IMR-90 (cell line): ENCODE data around the gene SEMA3C. TPM values are rescaled to one million over a fixed set of nuclear protein-coding genes. Genes with fewer than 3 reads are reported as not detected.

Experiments
- ATAC-seq: fragments of 200-7000 bp; cut with Tn5 transposase; 2 replicates; pipeline ENCODE4 v1.9.1; 2020; ENCODE audit warnings: low read depth, mild to moderate bottlenecking, moderate library complexity
- BruUV-seq: library from RNA; stranded (reverse); fragments of 400-500 nt; replicated peaks from 2 replicates; lab custom pipeline; 2021; lab: Mats Ljungman, UMichigan
- CTCF ChIA-PET: fragments of 300-600 bp; formaldehyde crosslinking; extraction: SDS; loops from one replicate; lab custom pipeline; 2021; ENCODE audit warnings: antibody characterized with exemption; lab: Yijun Ruan, JAX
- POLR2A ChIA-PET: fragments of 300-600 bp; sonication (Branson Sonifier 250); formaldehyde crosslinking; loops from one replicate; lab custom pipeline; 2022; ENCODE audit warnings: antibody characterized with exemption; ENCODE audit not compliant: unreplicated experiment; lab: Charles Lee
- DNase-seq: peaks from one replicate; pipeline ENCODE4 v3.0.0; 2013
- H2AFZ ChIP-seq: replicated peaks from 2 replicates; pipeline ENCODE3; 2013; ENCODE audit warnings: low read length, mild to moderate bottlenecking; ENCODE audit not compliant: poor library complexity
- H2AK5ac ChIP-seq: 2 replicates; pipeline ENCODE4 v1.6.1; 2013; ENCODE audit warnings: low read depth, low read length, inconsistent platforms
- H2AK9ac ChIP-seq: replicated peaks from 2 replicates; pipeline ENCODE3; 2013; ENCODE audit warnings: mild to moderate bottlenecking, low read depth, low read length, moderate library complexity; ENCODE audit not compliant: poor library complexity
- H2BK120ac ChIP-seq: 2 replicates; pipeline ENCODE4 v1.6.1; 2013; ENCODE audit warnings: low read depth, low read length, inconsistent platforms
- H2BK15ac ChIP-seq: 3 replicates; pipeline ENCODE4 v1.6.1; 2013; ENCODE audit warnings: low read depth, low read length, inconsistent platforms
- H2BK20ac ChIP-seq: 2 replicates; pipeline ENCODE4 v1.6.1; 2013; ENCODE audit warnings: low read depth, mild to moderate bottlenecking, inconsistent platforms, low read length, moderate library complexity
- H2BK5ac ChIP-seq: 2 replicates; pipeline ENCODE4 v1.6.1; 2013; ENCODE audit warnings: mild to moderate bottlenecking, low read depth, low read length, inconsistent platforms; ENCODE audit not compliant: poor library complexity, severe bottlenecking
- H3K14ac ChIP-seq: replicated peaks from 2 replicates; pipeline ENCODE4 v1.6.1; 2013; ENCODE audit warnings: low read depth, low read length, inconsistent platforms
- H3K18ac ChIP-seq: 2 replicates; pipeline ENCODE4 v1.6.1; 2013; ENCODE audit warnings: low read depth, low read length, control low read depth
- H3K23ac ChIP-seq: 2 replicates; pipeline ENCODE4 v1.6.1; 2013; ENCODE audit warnings: low read depth, low read length, inconsistent platforms
- H3K27ac ChIP-seq: 2 replicates; pipeline ENCODE4 v1.5.1; 2013; ENCODE audit warnings: mild to moderate bottlenecking, control low read depth, low read length; ENCODE audit not compliant: insufficient read depth
- H3K27me3 ChIP-seq: 2 replicates; pipeline ENCODE4 v1.6.1; 2013; ENCODE audit warnings: low read length; ENCODE audit not compliant: control insufficient read depth, insufficient read depth
- H3K36me3 ChIP-seq: 2 replicates; pipeline ENCODE4 v1.6.1; 2013; ENCODE audit warnings: low read length, mixed read lengths; ENCODE audit not compliant: control insufficient read depth, insufficient read depth
- H3K4ac ChIP-seq: 2 replicates; pipeline ENCODE4 v1.6.1; 2013; ENCODE audit warnings: low read depth, low read length, inconsistent platforms
- H3K4me1 ChIP-seq: 2 replicates; pipeline ENCODE4 v1.6.1; 2013; ENCODE audit warnings: low read length, mixed read lengths; ENCODE audit not compliant: control insufficient read depth, insufficient read depth
- H3K4me2 ChIP-seq: 2 replicates; pipeline ENCODE4 v1.6.1; 2013; ENCODE audit warnings: low read depth, mild to moderate bottlenecking, control low read depth, low read length, moderate library complexity
- H3K4me3 ChIP-seq: 2 replicates; pipeline ENCODE4 v1.5.1; 2013; ENCODE audit warnings: low read depth, mild to moderate bottlenecking, control low read depth, low read length, moderate library complexity; ENCODE audit not compliant: insufficient read depth
- H3K56ac ChIP-seq: 2 replicates; pipeline ENCODE4 v1.6.1; 2013; ENCODE audit warnings: low read length, inconsistent platforms; ENCODE audit not compliant: insufficient read depth; ENCODE audit errors: extremely low read depth
- H3K79me1 ChIP-seq, 2 experiments: 2 replicates each; pipeline ENCODE4 v1.6.1; 2013; ENCODE audit warnings: low read length in 2 of 2, inconsistent platforms in 1 of 2, low read depth in 1 of 2
- H3K9ac ChIP-seq: 2 replicates; pipeline ENCODE4 v1.6.1; 2013; ENCODE audit warnings: low read depth, low read length, control low read depth
- H3K9me1 ChIP-seq: 2 replicates; pipeline ENCODE4 v1.6.1; 2013; ENCODE audit warnings: low read length, inconsistent platforms; ENCODE audit not compliant: insufficient read depth
- H3K9me3 ChIP-seq: 2 replicates; pipeline ENCODE4 v1.6.1; 2013; ENCODE audit warnings: low read length; ENCODE audit not compliant: control insufficient read depth, insufficient read depth
- H4K20me1 ChIP-seq: 2 replicates; pipeline ENCODE4 v1.6.1; 2013; ENCODE audit warnings: low read length, inconsistent platforms; ENCODE audit not compliant: insufficient read depth
- H4K5ac ChIP-seq: 2 replicates; pipeline ENCODE4 v1.6.1; 2013; ENCODE audit warnings: mild to moderate bottlenecking, low read depth, low read length, control low read depth
- H4K8ac ChIP-seq, 2 experiments: 2 replicates each; pipeline ENCODE4 v1.6.1; 2013; ENCODE audit warnings: low read depth in 2 of 2, low read length in 2 of 2, control low read depth in 1 of 2, inconsistent platforms in 1 of 2
- H4K91ac ChIP-seq: 2 replicates; pipeline ENCODE4 v1.6.1; 2013; ENCODE audit warnings: low read depth, low read length, inconsistent platforms; ENCODE audit not compliant: insufficient read depth
- BHLHE40 ChIP-seq: fragments of 150-350 bp; IDR thresholded peaks from 2 replicates; pipeline ENCODE4 v1.6.1; 2016; ENCODE audit warnings: mild to moderate bottlenecking, low read depth, low read length
- CEBPB ChIP-seq: IDR thresholded peaks from 2 replicates; pipeline ENCODE4 v1.6.1; 2012; ENCODE audit warnings: low read depth, low read length, improper control_type of control experiment
- CHD1 ChIP-seq: IDR thresholded peaks from 2 replicates; pipeline ENCODE4 v1.6.1; 2012; ENCODE audit warnings: low read depth, low read length, improper control_type of control experiment
- FOS ChIP-seq: fragments of 150-350 bp; IDR thresholded peaks from 2 replicates; pipeline ENCODE4 v1.6.1; 2016; ENCODE audit warnings: low read depth, low read length
- NFE2L2 ChIP-seq: fragments of 150-350 bp; IDR thresholded peaks from 2 replicates; pipeline ENCODE4 v1.6.1; 2016; ENCODE audit warnings: low read depth, mild to moderate bottlenecking, low read length
- POLR2A ChIP-seq: IDR thresholded peaks from 2 replicates; pipeline ENCODE4 v1.6.1; 2012; ENCODE audit warnings: mild to moderate bottlenecking, low read depth, low read length
- WGBS, 2 experiments: methylation state at CpG; one replicate each; pipeline versions ENCODE4 v1.1.5 to v1.1.7; 2013; ENCODE audit warnings: missing lambda C conversion rate in 2 of 2; ENCODE audit not compliant: insufficient read length in 1 of 2; ENCODE audit errors: extremely low coverage in 2 of 2; 5-methylcytosine and 5-hydroxymethylcytosine counted together
- dilution Hi-C: fragments of 300-500 bp; cut with HindIII; formaldehyde crosslinking; loops from one replicate; pipeline ENCODE4 v1.14.3; 2018; ENCODE audit warnings: low sequenced_read_pairs; ENCODE audit not compliant: unreplicated experiment
- in situ Hi-C: fragments of 300-500 bp; cut with MboI; formaldehyde crosslinking; loops from 3 replicates; pipeline ENCODE4 v1.14.3; 2019; ENCODE audit warnings: low sequenced_read_pairs, inconsistent platforms, mixed read lengths
- intact Hi-C: fragments of 100-400 bp; cut with micrococcal nuclease; formaldehyde crosslinking; loops from 2 replicates; pipeline ENCODE4 v1.10.0; 2022
- polyA plus RNA-seq, 3 experiments: library from polyadenylated mRNA; depleted of rRNA; stranded (reverse); fragments of >200 nt; gene quantifications; 2 replicates each; pipeline ENCODE4 v1.2.3, GENCODE V29; 2012; ENCODE audit warnings: low replicate concordance in 1 of 3
- total RNA-seq: library from RNA; depleted of rRNA; stranded (reverse); fragments of >200 nt; gene quantifications from 2 replicates; pipeline ENCODE4 v1.2.3, GENCODE V29; 2012

The SEMA3C gene
- total and polyA plus RNA-seq, 2 of the 4 experiments (the other 2 are of a cell fraction): 21.2 to 97.1 TPM

DNA sequence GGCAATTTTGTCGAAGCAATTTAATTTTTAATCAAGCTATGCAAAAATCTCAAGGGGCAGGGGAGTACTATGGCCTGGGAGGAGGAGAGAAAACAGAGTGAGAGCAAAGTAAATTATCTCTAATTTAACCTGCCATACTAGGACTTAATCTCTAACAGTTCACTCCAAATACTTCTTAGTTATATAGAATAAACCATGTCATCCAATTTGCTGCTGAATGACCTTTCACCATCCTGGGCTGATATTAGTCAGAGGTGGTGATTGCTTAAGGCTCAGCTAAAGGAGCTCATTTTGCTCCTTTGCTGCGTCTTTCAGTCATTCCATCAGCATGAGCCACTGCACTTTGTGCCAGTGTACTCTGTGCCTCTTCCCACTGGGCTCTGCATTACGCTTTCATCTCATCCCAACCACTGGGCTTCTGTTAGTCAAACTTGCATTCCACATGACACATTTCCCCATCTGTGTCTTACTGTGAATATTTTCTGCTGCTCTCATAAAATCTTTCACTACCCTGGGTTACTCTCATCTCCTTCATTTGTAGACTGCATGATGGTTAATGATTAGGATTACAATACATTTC is 196.1 kb downstream of the SEMA3C start (continued):
- TF ChIP-seq CHD1 (0 out of 2 replicates have a peak, but pooled peaks have one; percentile 67), NFE2L2 (peak; percentile 49)

DNA sequence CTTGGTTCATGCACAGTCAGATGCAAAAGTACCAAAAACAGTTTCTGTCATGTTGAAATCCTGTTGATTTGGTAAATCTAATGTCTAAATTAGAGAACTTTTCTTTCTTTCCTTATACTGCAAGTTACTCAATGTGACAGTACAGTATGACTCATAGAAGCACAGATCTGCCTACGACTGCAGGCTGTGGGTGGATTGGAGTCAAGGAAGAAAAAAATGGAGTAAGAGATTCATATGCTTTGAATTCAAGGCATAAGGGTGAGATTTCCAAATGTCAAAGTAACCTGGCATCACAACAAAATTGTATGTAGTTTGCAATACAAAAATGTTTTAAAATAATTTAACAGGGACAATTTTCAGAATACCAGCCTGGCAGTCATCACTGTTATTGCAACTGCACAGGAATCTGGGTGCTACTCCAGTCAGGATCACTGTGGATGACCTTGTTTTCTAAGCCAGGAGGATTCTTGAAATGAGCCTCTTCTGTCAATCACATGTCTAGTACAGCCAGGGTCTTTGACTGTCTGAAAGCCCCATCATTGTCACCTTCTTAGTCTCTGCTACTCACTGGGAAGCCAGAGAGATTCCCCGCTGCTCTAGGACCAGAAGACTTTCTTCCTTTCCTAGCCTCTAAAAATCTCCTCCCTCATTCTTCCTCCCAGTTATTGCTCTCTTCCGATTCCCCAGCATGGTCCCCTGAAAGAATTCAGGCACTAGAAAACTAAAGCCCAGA is 196.8 kb downstream of the SEMA3C start:
- Histone ChIP-seq H2BK5ac (peak overlapping the region; percentile 94), H3K18ac (peak overlapping the region; percentile 99), H3K27me3 (no peaks in the 10 kb centered on the region), H2BK120ac (peak overlapping the region; percentile 98), H2AK5ac (peak overlapping the region; percentile 75), H4K20me1 (no peaks in the 10 kb centered on the region), H3K79me1 (no peaks in the 10 kb centered on the region), H2BK15ac (peak overlapping the region; percentile 95; the same call in 2 of the 3 replicates), H3K36me3 (no peaks in the 10 kb centered on the region), H3K4ac (peak overlapping the region; percentile 87), H3K4me1 (peaks cover 12% of the 10 kb centered on the region), H3K4me3 (no peak overlapping the region), H3K4me2 (peak overlapping the region; percentile 39), H2BK20ac (peak overlapping the region; percentile 98), H3K14ac (peak overlapping the region; percentile 85), H4K8ac (peak overlapping the region; percentile 77 to 85), H2AFZ (no peak overlapping the region), H4K5ac (peak overlapping the region; percentile 96), H3K9me3 (no peaks in the 10 kb centered on the region), H3K56ac (peak overlapping the region; percentile 95), H3K27ac (peak overlapping the region; percentile 95), H3K23ac (peak overlapping the region; percentile 94), H3K9me1 (peaks cover 3% of the 10 kb centered on the region; the same call in 1 of the 2 replicates), H4K91ac (peak overlapping the region; percentile 96), H2AK9ac (peak overlapping the region; percentile 15), H3K9ac (peak overlapping the region; percentile 56)
- intact Hi-C loops: loop anchor here (1.0 to 5.0 kb wide), 2 partner anchors 13 to 195 kb away; partner anchors contain the start of gene SEMA3C
- TF ChIP-seq BHLHE40 (peak; percentile 43; the same call in 1 of the 2 replicates), FOS (peak; percentile 91), POLR2A (no peak), CEBPB (peak; percentile 83)
- ATAC-seq (peak; percentile 18), DNase-seq (peak; percentile 92)
- dilution Hi-C loops: no loop called here
- in situ Hi-C loops: no loop called here
- POLR2A ChIA-PET: interaction anchor here (0.6 kb wide), 1 partner anchor 1898 kb away, joined by 6 read pairs; no protein-coding TSS in a partner anchor
- CTCF ChIA-PET: interaction anchor here (0.5 kb wide), 1 partner anchor 318 kb away, joined by 4 read pairs; no protein-coding TSS in a partner anchor
- BruUV-seq: no TSS peak
- WGBS, 2 experiments: 83% methylated on average over 1 of the region's 3 CpGs; no CpG with 5 or more reads in 1 of the 2 experiments
